ENCODE data around the gene ALX3.

ALX3 gene

GRCh38 chr1:110047463-110047862, 23.0 kb downstream of the ALX3 start:
- no peak overlapping the region for H3K4me3 ChIP-seq (ENCODE audit: low read depth, low read length)
- no peak for TF ChIP-seq CTCF (IDR thresholded peaks at IDR 0.05; ENCODE audit: borderline replicate concordance, insufficient read depth, low read depth, low read length)

GRCh38 chr1:110043016-110043415, 27.5 kb downstream of the ALX3 start:
- H3K4me3 ChIP-seq (ENCODE audit: low read depth, low read length), result no peak overlapping the region
- TF ChIP-seq CTCF (IDR thresholded peaks at IDR 0.05; ENCODE audit: borderline replicate concordance, insufficient read depth, low read depth, low read length), result no peak

- H3K4me3 ChIP-seq (ENCODE audit: low read depth, low read length), result no peak overlapping the region
- no peak for TF ChIP-seq CTCF (IDR thresholded peaks at IDR 0.05; ENCODE audit: borderline replicate concordance, insufficient read depth, low read depth, low read length)
Measured at GRCh38 chr1:110040548-110040947, 29.9 kb downstream of the ALX3 start.

- no peak overlapping the region for H3K4me3 ChIP-seq (ENCODE audit: low read depth, low read length)
- no peak for TF ChIP-seq CTCF (IDR thresholded peaks at IDR 0.05; ENCODE audit: borderline replicate concordance, insufficient read depth, low read depth, low read length)
Measured at GRCh38 chr1:110039641-110040040, 30.8 kb downstream of the ALX3 start.

GRCh38 chr1:110038271-110038670, 32.2 kb downstream of the ALX3 start:
- no peak for TF ChIP-seq CTCF (IDR thresholded peaks at IDR 0.05; ENCODE audit: borderline replicate concordance, insufficient read depth, low read depth, low read length)
- H3K4me3 ChIP-seq (ENCODE audit: low read depth, low read length), result no peak overlapping the region

GRCh38 chr1:110035236-110035752, 35.2 kb downstream of the ALX3 start:
- peak overlapping the region; percentile 96 for H3K4me3 ChIP-seq (ENCODE audit: low read depth, low read length)
- TF ChIP-seq CTCF (IDR thresholded peaks at IDR 0.05; ENCODE audit: borderline replicate concordance, insufficient read depth, low read depth, low read length), result no peak

GRCh38 chr1:110034451-110035235, 35.8 kb downstream of the ALX3 start, which contains the start of gene STRIP1:
TSS of gene STRIP1 (plus strand) at chr1:110034624. CDS start at chr1:110034638, 14 bp downstream.
- peak within 1 kb of the TSS; percentile 96 for H3K4me3 ChIP-seq (ENCODE audit: low read depth, low read length)
- TF ChIP-seq CTCF (IDR thresholded peaks at IDR 0.05; ENCODE audit: borderline replicate concordance, insufficient read depth, low read depth, low read length), result no peak

All from GM12875 (cell line).